HEK293T (cell line): ENCODE results near the gene NEURL1.

Experiments used
- CTCF ChIA-PET: fragments of 350-600 bp; formaldehyde crosslinking; extraction: SDS; loops from one replicate; lab custom pipeline; 2021; ENCODE audit warnings: antibody characterized with exemption, inconsistent platforms; lab: Yijun Ruan, JAX
- POLR2A ChIA-PET: fragments of 350-600 bp; formaldehyde crosslinking; extraction: SDS; loops from one replicate; lab custom pipeline; 2020; ENCODE audit warnings: antibody characterized with exemption, inconsistent platforms; lab: Yijun Ruan, JAX
- DNase-seq: peaks from one replicate; pipeline ENCODE4 v3.0.0; 2012; ENCODE audit warnings: mixed read lengths; ENCODE audit errors: extremely low spot score
- ARNT ChIP-seq: fragments of 450-650 bp; IDR thresholded peaks from 2 replicates; pipeline ENCODE4 v1.6.1; 2017; ENCODE audit warnings: mild to moderate bottlenecking
- BHLHE40 ChIP-seq: fragments of 450-650 bp; IDR thresholded peaks from 2 replicates; pipeline ENCODE4 v1.6.1; 2016; ENCODE audit warnings: mild to moderate bottlenecking, moderate library complexity, borderline replicate concordance
- CTBP1 ChIP-seq: fragments of 450-650 bp; IDR thresholded peaks from 2 replicates; pipeline ENCODE4 v1.6.1; 2016; ENCODE audit warnings: borderline replicate concordance
- ELF4 ChIP-seq: fragments of 450-650 bp; IDR thresholded peaks from 2 replicates; pipeline ENCODE4 v1.6.1; 2017; ENCODE audit warnings: antibody characterized with exemption
- FOXA1 ChIP-seq: fragments of 450-650 bp; IDR thresholded peaks from 2 replicates; pipeline ENCODE4 v1.6.1; 2016; ENCODE audit warnings: mild to moderate bottlenecking
- FOXK2 ChIP-seq: fragments of 450-650 bp; IDR thresholded peaks from 2 replicates; pipeline ENCODE4 v1.6.1; 2016; ENCODE audit warnings: mild to moderate bottlenecking
- FOXM1 ChIP-seq: fragments of 450-650 bp; IDR thresholded peaks from 2 replicates; pipeline ENCODE4 v1.6.1; 2017; ENCODE audit warnings: mild to moderate bottlenecking, borderline replicate concordance
- HDGF ChIP-seq: fragments of 450-650 bp; IDR thresholded peaks from 2 replicates; pipeline ENCODE4 v1.6.1; 2017; ENCODE audit warnings: antibody characterized with exemption, borderline replicate concordance
- L3MBTL2 ChIP-seq: fragments of 450-650 bp; conservative IDR thresholded peaks from 2 replicates; pipeline ENCODE4 v1.6.1; 2016; ENCODE audit warnings: mild to moderate bottlenecking
- LEF1 ChIP-seq: fragments of 450-650 bp; IDR thresholded peaks from 2 replicates; pipeline ENCODE4 v1.6.1; 2017; ENCODE audit warnings: mild to moderate bottlenecking, borderline replicate concordance
- NFRKB ChIP-seq: fragments of 450-650 bp; IDR thresholded peaks from 2 replicates; pipeline ENCODE4 v1.6.1; 2016; ENCODE audit warnings: mild to moderate bottlenecking, moderate library complexity
- SP1 ChIP-seq: fragments of 450-650 bp; IDR thresholded peaks from 2 replicates; pipeline ENCODE4 v1.6.1; 2017
- SUZ12 ChIP-seq: fragments of 450-650 bp; IDR thresholded peaks from 2 replicates; pipeline ENCODE4 v1.6.1; 2016; ENCODE audit warnings: mild to moderate bottlenecking
- TARDBP ChIP-seq: fragments of 450-650 bp; IDR thresholded peaks from 2 replicates; pipeline ENCODE4 v1.6.1; 2016
- ZNF384 ChIP-seq: fragments of 450-650 bp; IDR thresholded peaks from 2 replicates; pipeline ENCODE4 v1.6.1; 2016
- TF ChIP-seq, protein P1 (sequence below): fragments of 450-650 bp; IDR thresholded peaks from 2 replicates; pipeline ENCODE4 v1.6.1; 2016

The NEURL1 gene

GRCh38 chr10:103546401-103546800, 52.9 kb downstream of the NEURL1 start:
- ChIA-PET CTCF (interaction anchor here (2.3 kb wide), 1 partner anchor 18 kb away, joined by 9 read pairs; no protein-coding TSS in a partner anchor), POLR2A (no interaction called here)
- DNase-seq = no peak
- no peak for TF ChIP-seq CTBP1
- TF ChIP-seq, protein P1, sequence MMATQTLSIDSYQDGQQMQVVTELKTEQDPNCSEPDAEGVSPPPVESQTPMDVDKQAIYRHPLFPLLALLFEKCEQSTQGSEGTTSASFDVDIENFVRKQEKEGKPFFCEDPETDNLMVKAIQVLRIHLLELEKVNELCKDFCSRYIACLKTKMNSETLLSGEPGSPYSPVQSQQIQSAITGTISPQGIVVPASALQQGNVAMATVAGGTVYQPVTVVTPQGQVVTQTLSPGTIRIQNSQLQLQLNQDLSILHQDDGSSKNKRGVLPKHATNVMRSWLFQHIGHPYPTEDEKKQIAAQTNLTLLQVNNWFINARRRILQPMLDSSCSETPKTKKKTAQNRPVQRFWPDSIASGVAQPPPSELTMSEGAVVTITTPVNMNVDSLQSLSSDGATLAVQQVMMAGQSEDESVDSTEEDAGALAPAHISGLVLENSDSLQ = no peak
- no peak for TF ChIP-seq SUZ12
- TF ChIP-seq FOXM1 = no peak
- TF ChIP-seq SP1 = no peak
- TF ChIP-seq BHLHE40 = no peak
- no peak for TF ChIP-seq L3MBTL2
- TF ChIP-seq ZNF384 = no peak
- no peak for TF ChIP-seq ARNT
- TF ChIP-seq FOXK2 = no peak
- TF ChIP-seq TARDBP = no peak
- no peak for TF ChIP-seq FOXA1
- no peak for TF ChIP-seq NFRKB
- TF ChIP-seq LEF1 = no peak
- TF ChIP-seq ELF4 = no peak
- TF ChIP-seq HDGF = no peak

GRCh38 chr10:103547391-103547946, 54.0 kb downstream of the NEURL1 start:
- TF ChIP-seq NFRKB = no peak
- no peak for TF ChIP-seq FOXA1
- no peak for TF ChIP-seq FOXK2
- no peak for TF ChIP-seq TARDBP
- TF ChIP-seq ZNF384 = no peak
- TF ChIP-seq, protein P1 = no peak
- no peak for TF ChIP-seq FOXM1
- TF ChIP-seq CTBP1 = no peak
- ChIA-PET POLR2A (no interaction called here), CTCF (interaction anchor here (1.2 to 2.3 kb wide), 2 partner anchors 17 to 18 kb away, joined by 4 to 9 read pairs; no protein-coding TSS in a partner anchor)
- DNase-seq = no peak

- POLR2A ChIA-PET = no interaction called here
- TF ChIP-seq L3MBTL2 = no peak
- TF ChIP-seq LEF1 = no peak
- no peak for TF ChIP-seq NFRKB
- no peak for TF ChIP-seq FOXK2
- TF ChIP-seq HDGF = no peak
- no peak for TF ChIP-seq FOXA1
- no peak for TF ChIP-seq ZNF384
- CTCF ChIA-PET = interaction anchor here (0.8 to 1.2 kb wide), 2 partner anchors 8 to 18 kb away, joined by 3 to 4 read pairs; no protein-coding TSS in a partner anchor
- DNase-seq = no peak
These were observed 54.5 kb downstream of the NEURL1 start for GRCh38 chr10:103548006-103548405.

DNA sequence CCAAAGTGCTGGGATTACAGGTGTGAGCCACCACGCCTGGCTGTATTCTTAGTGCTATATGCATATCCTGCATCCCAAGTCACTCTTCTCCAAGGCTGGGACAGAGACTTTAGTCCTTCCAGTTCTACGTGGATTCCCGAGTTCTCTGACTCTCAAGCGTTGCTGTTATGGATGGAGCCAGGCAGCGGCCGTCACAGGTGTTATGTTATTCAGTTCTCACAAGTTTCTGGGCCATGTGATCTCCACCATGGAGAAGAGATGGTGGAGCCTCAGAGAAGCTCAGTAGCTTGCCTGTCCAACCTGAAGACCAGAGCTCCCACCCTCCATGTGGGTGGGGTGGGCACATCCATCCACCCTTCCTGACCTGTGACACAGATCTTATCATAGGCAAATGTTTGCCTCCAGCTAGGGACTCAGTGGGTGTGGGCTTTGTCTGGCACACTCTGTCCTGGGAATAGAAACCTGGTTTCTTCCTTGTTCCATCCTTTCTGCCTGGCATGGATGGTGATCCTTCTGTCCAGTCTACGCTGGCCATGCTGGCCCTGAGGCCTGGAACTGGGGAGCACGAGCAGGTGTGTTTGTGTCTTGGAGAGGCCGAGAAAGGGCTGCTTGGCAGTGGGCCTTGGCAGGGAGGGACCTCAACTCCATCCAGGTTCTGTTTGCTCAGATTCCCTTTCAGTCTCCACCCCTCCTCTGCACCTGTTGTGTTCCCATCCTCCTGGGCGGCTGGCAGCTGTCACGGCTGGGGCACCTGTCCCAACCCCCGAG, 55.3 kb downstream of the NEURL1 start:
- TF ChIP-seq BHLHE40 = no peak
- no peak for TF ChIP-seq L3MBTL2
- TF ChIP-seq FOXK2 = no peak
- no peak for TF ChIP-seq FOXM1
- TF ChIP-seq ARNT = no peak
- no peak for TF ChIP-seq ELF4
- no peak for TF ChIP-seq CTBP1
- TF ChIP-seq, protein P1 = no peak
- TF ChIP-seq FOXA1 = no peak
- no peak for TF ChIP-seq NFRKB
- no peak for TF ChIP-seq SUZ12
- TF ChIP-seq ZNF384 = no peak
- no peak for TF ChIP-seq SP1
- TF ChIP-seq HDGF = no peak
- no peak for TF ChIP-seq TARDBP
- no peak for TF ChIP-seq LEF1
- ChIA-PET POLR2A (no interaction called here), CTCF (interaction anchor here (0.8 to 1.2 kb wide), 2 partner anchors 8 to 17 kb away, joined by 3 to 4 read pairs; no protein-coding TSS in a partner anchor)
- DNase-seq = no peak

- CTCF ChIA-PET = no interaction called here
- POLR2A ChIA-PET = no interaction called here
- TF ChIP-seq SUZ12 = no peak
- no peak for TF ChIP-seq ELF4
- TF ChIP-seq TARDBP = no peak
- TF ChIP-seq, protein P1 = no peak
- no peak for TF ChIP-seq ZNF384
- no peak for TF ChIP-seq HDGF
- no peak for DNase-seq
These were observed 55.8 kb downstream of the NEURL1 start for GRCh38 chr10:103549349-103549685.
